DND-41 (cell line): Measurements from ENCODE around the gene FCRL2.

Source experiments
- ATAC-seq: fragments of 200-7000 bp; cut with Tn5 transposase; 3 replicates; pipeline ENCODE4 v1.9.1; 2021; ENCODE audit warnings: low read depth; ENCODE audit not compliant: insufficient read depth
- DNase-seq: peaks from one replicate; pipeline ENCODE4 v3.0.0-alpha.2; 2020
- H2AFZ ChIP-seq: 2 replicates; pipeline ENCODE4 v1.6.0; 2012; ENCODE audit warnings: low read depth, low read length
- H3K27ac ChIP-seq: 2 replicates; pipeline ENCODE4 v1.5.1; 2012; ENCODE audit warnings: low read length, inconsistent platforms
- H3K27me3 ChIP-seq: fragments of 200-600 bp; sonication (generic); 2 replicates; pipeline ENCODE4 v1.6.0; 2012; ENCODE audit warnings: low read length, mild to moderate bottlenecking, inconsistent platforms; ENCODE audit not compliant: insufficient read depth, poor library complexity
- H3K36me3 ChIP-seq: 2 replicates; pipeline ENCODE4 v1.5.1; 2012; ENCODE audit warnings: low read length, inconsistent platforms; ENCODE audit not compliant: insufficient read depth
- H3K4me1 ChIP-seq: 2 replicates; pipeline ENCODE4 v1.5.1; 2012; ENCODE audit warnings: mild to moderate bottlenecking, low read length; ENCODE audit not compliant: insufficient read depth
- H3K4me2 ChIP-seq: 2 replicates; pipeline ENCODE4 v1.6.0; 2012; ENCODE audit warnings: mild to moderate bottlenecking, moderate library complexity, low read length, inconsistent platforms; ENCODE audit not compliant: insufficient read depth
- H3K4me3 ChIP-seq, 2 experiments: fragments of 200-600 bp in 1 of 2; shearing (Covaris generic) in 1 of 2; 2 replicates each; pipeline ENCODE4 v1.5.1; 2012 to 2016; ENCODE audit warnings: inconsistent platforms in 2 of 2, low read length in 2 of 2, mild to moderate bottlenecking in 2 of 2, low read depth in 1 of 2, moderate library complexity in 1 of 2
- H3K79me2 ChIP-seq: 2 replicates; pipeline ENCODE4 v1.6.0; 2012; ENCODE audit warnings: low read length, inconsistent platforms; ENCODE audit not compliant: insufficient read depth
- H3K9ac ChIP-seq: 2 replicates; pipeline ENCODE4 v1.6.0; 2012; ENCODE audit warnings: low read depth, mild to moderate bottlenecking, inconsistent platforms, low read length, moderate library complexity
- H3K9me3 ChIP-seq: 2 replicates; pipeline ENCODE4 v1.5.1; 2012; ENCODE audit warnings: low read length, moderate library complexity, mild to moderate bottlenecking, inconsistent platforms; ENCODE audit not compliant: insufficient read depth, severe bottlenecking
- H4K20me1 ChIP-seq: 2 replicates; pipeline ENCODE4 v1.6.0; 2012; ENCODE audit warnings: low read length; ENCODE audit not compliant: insufficient read depth
- EZH2 ChIP-seq: IDR thresholded peaks from 3 replicates; pipeline ENCODE4 v1.6.1; 2012; ENCODE audit warnings: borderline replicate concordance, low read depth, mild to moderate bottlenecking, moderate library complexity, low read length, inconsistent platforms; ENCODE audit not compliant: severe bottlenecking
- TF ChIP-seq, protein P1 (sequence below): IDR thresholded peaks from 2 replicates; pipeline ENCODE4 v1.5.1; 2012; ENCODE audit warnings: borderline replicate concordance, low read length, moderate library complexity, mild to moderate bottlenecking; ENCODE audit not compliant: poor library complexity, severe bottlenecking; ENCODE audit errors: extremely low read depth

Gene FCRL2

DNA sequence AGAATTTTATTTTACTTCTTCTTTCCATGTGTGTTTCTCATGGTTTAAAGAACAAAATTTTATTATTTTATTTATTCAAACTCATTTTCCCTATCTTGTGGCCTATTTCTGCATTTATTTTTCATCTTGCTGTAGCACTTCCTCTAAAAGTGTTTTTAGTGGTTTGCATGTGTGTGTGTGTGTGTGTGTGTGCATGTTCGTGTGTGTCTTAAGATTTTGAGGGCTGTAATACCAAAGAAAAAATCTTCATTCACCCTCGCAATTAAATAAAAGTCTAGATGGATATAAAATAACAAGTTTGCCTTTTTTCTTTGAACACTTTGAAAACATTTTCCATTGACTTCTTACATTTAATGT, 51.7 kb downstream of the FCRL2 start:
- DNase-seq (peak; percentile 29), ATAC-seq (no peak)
- peaks cover 18% of the 10 kb centered on the region for H3K9me3 ChIP-seq
- no peaks in the 10 kb centered on the region for H3K4me1 ChIP-seq
- no peaks in the 10 kb centered on the region for H3K27me3 ChIP-seq
- TF ChIP-seq EZH2 = no peak
- TF ChIP-seq, protein P1, sequence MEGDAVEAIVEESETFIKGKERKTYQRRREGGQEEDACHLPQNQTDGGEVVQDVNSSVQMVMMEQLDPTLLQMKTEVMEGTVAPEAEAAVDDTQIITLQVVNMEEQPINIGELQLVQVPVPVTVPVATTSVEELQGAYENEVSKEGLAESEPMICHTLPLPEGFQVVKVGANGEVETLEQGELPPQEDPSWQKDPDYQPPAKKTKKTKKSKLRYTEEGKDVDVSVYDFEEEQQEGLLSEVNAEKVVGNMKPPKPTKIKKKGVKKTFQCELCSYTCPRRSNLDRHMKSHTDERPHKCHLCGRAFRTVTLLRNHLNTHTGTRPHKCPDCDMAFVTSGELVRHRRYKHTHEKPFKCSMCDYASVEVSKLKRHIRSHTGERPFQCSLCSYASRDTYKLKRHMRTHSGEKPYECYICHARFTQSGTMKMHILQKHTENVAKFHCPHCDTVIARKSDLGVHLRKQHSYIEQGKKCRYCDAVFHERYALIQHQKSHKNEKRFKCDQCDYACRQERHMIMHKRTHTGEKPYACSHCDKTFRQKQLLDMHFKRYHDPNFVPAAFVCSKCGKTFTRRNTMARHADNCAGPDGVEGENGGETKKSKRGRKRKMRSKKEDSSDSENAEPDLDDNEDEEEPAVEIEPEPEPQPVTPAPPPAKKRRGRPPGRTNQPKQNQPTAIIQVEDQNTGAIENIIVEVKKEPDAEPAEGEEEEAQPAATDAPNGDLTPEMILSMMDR = no peak
- H4K20me1 ChIP-seq = no peaks in the 10 kb centered on the region
- no peak overlapping the region for H2AFZ ChIP-seq
- no peaks in the 10 kb centered on the region for H3K79me2 ChIP-seq
- no peak overlapping the region for H3K27ac ChIP-seq
- H3K36me3 ChIP-seq = no peaks in the 10 kb centered on the region
- H3K4me2 ChIP-seq = no peak overlapping the region
- no peak overlapping the region for H3K9ac ChIP-seq
- H3K4me3 ChIP-seq = no peak overlapping the region

DNA sequence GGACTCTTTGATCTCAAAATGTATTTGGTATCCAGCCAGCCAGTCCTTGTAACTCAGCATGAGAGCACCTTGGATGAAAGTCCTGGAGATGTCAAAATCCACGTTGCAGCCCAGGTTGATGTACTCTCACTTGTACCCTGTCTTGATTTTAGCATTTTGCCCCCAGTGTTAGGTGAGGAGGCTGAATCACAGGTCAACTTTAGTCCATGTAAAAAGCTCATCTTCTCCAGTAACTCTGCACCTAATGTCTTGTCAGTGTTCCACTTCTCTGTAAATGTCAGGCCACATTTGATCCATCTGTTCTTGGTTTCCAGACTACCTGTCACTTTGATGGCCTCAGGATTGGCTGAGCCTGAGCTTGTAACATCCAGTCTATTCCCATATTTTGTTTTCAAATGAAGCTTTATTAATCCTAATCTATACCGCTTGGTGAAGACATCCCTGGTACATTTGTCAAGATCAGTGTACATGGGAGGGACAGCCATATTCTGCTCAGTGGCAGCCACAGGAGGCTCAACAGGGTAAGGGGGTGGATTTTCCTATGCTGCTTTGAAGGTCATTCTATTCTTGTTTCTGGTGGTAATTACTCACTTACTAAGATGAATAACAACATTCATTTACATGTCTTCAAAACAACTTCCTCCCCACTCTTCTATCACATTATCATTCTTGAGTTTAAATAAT, 52.3 kb downstream of the FCRL2 start:
- Histone ChIP-seq H3K27ac (no peak overlapping the region), H3K36me3 (no peaks in the 10 kb centered on the region), H3K4me2 (no peak overlapping the region), H3K9me3 (peaks cover 18% of the 10 kb centered on the region), H3K79me2 (no peaks in the 10 kb centered on the region), H2AFZ (no peak overlapping the region), H3K4me3 (no peak overlapping the region), H4K20me1 (no peaks in the 10 kb centered on the region), H3K4me1 (no peaks in the 10 kb centered on the region), H3K9ac (no peak overlapping the region), H3K27me3 (no peaks in the 10 kb centered on the region)
- ATAC-seq (no peak), DNase-seq (no peak)
- TF ChIP-seq EZH2 = no peak
- TF ChIP-seq, protein P1 = no peak

DNA sequence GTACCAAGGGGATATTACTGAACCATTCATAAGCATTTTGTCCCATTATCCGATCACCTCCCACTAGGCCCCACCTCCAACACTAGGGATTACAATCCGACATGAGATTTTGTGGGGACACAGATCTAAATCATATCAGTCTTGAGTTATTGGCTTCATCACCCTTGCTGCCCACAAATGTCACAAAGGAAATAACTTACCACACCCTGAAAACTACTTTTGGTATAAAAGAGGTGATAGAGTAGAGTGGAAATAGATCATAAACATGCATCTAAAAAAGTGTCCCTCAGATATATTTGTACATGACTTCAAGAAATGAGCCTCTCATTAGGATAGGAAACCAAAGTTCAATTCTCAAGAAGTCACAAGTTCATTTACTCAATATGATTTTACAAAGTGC, 53.8 kb downstream of the FCRL2 start:
- Histone ChIP-seq H4K20me1 (no peaks in the 10 kb centered on the region), H3K9me3 (peaks cover 18% of the 10 kb centered on the region), H3K4me3 (no peak overlapping the region), H3K4me2 (no peak overlapping the region), H3K27ac (no peak overlapping the region), H2AFZ (no peak overlapping the region), H3K36me3 (no peaks in the 10 kb centered on the region), H3K27me3 (no peaks in the 10 kb centered on the region), H3K9ac (no peak overlapping the region), H3K79me2 (no peaks in the 10 kb centered on the region), H3K4me1 (no peaks in the 10 kb centered on the region)
- no peak for ATAC-seq
- DNase-seq = no peak
- TF ChIP-seq, protein P1 = no peak
- TF ChIP-seq EZH2 = no peak

DNA sequence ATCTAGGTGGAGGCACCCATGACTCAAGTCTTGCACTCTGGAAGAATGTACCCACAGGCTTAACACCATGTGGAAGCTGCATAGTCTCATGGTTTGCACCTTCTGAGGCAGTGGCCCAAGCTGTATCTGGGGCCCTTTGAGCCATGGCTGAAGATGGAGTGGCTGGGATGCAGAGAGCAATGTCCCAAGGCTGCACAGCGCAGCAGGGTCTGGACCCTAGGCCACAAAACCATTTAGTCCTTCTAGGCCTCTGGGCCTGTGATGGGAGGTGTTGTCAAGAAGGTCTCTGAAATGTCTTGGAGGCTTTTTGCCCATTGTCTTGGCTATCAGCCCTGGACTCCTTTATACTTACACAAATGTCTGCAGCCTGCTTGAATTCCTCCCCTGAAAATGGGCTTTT, 54.9 kb downstream of the FCRL2 start:
- ATAC-seq = no peak
- TF ChIP-seq EZH2 = no peak
- TF ChIP-seq, protein P1 = no peak
- Histone ChIP-seq H3K9ac (no peak overlapping the region), H3K4me3 (no peak overlapping the region), H3K4me2 (no peak overlapping the region), H3K79me2 (no peaks in the 10 kb centered on the region), H3K4me1 (no peaks in the 10 kb centered on the region), H3K27me3 (no peaks in the 10 kb centered on the region), H3K36me3 (no peaks in the 10 kb centered on the region), H3K9me3 (peaks cover 18% of the 10 kb centered on the region), H2AFZ (no peak overlapping the region), H3K27ac (no peak overlapping the region), H4K20me1 (no peaks in the 10 kb centered on the region)
- DNase-seq = no peak
